Activated CD8-positive, alpha-beta memory T cell treated with anti-CD3 and anti-CD28 coated beads for 1 hour (primary cell): ENCODE measurements around the gene ANKMY1.
"Not testable (repeated sequence)": the region's sequence is repeated elsewhere in the genome, so short reads cannot be mapped to it uniquely, and the experiment has no call there.

Experiments used
- DNase-seq, 2 donors: peaks; one replicate each; pipeline ENCODE4 v3.0.0-alpha.2; 2020; ENCODE audit warnings: low read depth in 1 of 2; ENCODE audit errors: extremely low read depth in 1 of 2

ANKMY1 gene

GRCh38 chr2:240556553-240557100 is 1.2 kb downstream of the ANKMY1 start:
- peak in 1 of 2 donors; percentile 56 for DNase-seq

GRCh38 chr2:240555541-240556250 is 2.1 kb downstream of the ANKMY1 start:
- no peak for DNase-seq

GRCh38 chr2:240554767-240555493 is 2.9 kb downstream of the ANKMY1 start:
- DNase-seq = no peak

DNA sequence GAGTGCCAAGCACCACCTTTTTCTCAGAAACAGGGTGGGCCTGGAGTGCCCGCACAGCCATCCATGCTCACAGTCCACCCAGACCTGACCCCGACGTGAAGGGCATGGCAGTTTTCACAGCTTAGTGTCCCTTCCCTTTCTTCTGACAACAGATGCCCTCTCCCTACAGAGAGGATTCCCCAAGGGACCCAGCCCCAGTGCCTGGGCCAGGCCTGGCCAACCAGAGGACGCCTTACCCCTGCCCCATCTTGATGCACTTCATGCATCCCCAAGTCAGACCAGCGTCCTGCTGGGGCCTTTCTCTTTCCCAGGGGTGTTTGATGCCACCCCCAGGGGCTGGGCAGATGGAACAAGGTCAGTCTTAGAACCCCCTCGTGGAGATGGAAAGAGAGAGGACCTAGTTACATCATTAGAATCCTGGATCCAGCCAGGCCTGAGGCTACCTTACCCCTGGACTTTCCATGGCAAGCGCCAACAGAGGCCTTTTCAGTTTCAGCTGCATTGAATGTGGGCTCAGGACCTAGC is 3.8 kb downstream of the ANKMY1 start:
- no peak for DNase-seq

DNA sequence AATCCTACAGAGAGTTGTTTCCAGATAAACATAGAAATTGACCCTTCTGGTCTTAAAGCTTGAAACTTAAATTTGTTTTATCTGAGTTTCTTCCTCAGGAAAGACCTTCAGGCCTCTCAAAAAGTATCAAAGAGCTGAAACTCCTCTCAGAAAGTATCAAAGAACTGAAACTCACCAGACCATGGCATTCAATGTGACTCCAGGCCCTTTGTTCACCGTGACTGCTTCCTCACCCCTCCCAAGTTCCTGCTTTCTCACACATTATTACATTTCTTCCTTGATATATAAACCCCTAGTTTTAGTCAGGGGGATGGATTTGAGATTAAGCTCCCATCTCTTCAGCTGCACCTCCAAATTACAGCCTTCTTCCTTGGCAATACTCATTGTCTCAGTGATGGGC is 6.0 kb downstream of the ANKMY1 start:
- DNase-seq = no peak

DNA sequence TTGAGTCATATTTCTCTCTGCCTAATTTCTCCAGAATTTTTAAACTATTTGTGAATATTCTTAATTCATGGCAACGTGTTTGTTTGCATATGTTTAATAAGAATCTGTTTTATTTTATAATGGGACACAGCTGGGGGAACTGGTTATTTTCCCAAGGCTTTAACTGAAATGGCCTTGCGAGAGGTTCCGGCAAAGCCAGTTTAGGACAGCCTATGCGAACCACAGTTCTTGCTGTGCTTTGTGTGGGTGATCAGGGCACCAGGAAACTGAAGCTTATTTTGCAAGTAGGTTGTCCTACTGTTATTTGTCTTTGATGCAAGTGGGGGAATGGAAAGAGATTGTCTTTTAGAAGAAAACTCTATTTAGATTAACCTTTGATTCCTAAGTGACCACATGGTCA is 6.5 kb downstream of the ANKMY1 start:
- no peak for DNase-seq

DNA sequence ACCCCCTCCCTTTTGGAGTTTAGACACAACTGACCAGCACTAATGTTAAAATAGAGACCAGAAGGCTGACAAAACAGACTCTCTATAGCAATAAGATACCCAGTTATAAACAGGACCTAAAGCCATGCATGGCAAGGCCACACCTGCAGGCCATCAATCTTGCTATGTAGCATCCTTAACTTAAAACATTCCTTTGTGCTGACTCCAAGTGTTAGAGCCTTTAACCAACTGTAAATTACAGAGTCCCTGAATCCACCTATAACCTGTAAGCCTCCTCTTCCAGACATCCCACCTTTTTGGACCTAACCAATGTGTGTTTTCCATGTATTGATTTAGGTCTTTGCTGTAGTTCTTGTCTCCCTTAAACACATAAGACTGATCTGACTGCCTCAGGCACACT is 17.9 kb downstream of the ANKMY1 start:
- DNase-seq = no peak

DNA sequence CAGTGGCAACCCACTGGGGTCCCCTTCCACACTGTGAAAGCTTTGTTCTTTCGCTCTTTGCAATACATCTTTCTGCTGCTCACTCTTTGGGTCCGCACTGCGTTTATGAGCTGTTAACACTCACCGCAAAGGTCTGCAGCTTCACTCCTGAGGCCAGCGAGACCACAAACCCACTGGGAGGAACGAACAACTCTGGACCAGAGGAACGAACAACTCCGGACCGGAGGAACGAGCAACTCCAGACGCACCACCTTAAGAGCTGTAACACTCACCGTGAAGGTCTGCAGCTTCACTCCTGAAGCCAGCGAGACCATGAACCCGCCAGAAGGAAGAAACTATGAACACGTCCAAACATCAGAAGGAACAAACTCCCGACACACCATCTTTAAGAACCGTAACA is 18.7 kb downstream of the ANKMY1 start:
- DNase-seq = not testable (repeated sequence)

GRCh38 chr2:240538031-240538780 is 19.6 kb downstream of the ANKMY1 start:
- DNase-seq = no peak

GRCh38 chr2:240532031-240532775 is 25.6 kb downstream of the ANKMY1 start:
- DNase-seq = no peak

GRCh38 chr2:240531038-240531437 is 26.8 kb downstream of the ANKMY1 start:
- DNase-seq = no peak

- no peak for DNase-seq
These were observed 27.6 kb downstream of the ANKMY1 start for GRCh38 chr2:240530181-240530580.

DNA sequence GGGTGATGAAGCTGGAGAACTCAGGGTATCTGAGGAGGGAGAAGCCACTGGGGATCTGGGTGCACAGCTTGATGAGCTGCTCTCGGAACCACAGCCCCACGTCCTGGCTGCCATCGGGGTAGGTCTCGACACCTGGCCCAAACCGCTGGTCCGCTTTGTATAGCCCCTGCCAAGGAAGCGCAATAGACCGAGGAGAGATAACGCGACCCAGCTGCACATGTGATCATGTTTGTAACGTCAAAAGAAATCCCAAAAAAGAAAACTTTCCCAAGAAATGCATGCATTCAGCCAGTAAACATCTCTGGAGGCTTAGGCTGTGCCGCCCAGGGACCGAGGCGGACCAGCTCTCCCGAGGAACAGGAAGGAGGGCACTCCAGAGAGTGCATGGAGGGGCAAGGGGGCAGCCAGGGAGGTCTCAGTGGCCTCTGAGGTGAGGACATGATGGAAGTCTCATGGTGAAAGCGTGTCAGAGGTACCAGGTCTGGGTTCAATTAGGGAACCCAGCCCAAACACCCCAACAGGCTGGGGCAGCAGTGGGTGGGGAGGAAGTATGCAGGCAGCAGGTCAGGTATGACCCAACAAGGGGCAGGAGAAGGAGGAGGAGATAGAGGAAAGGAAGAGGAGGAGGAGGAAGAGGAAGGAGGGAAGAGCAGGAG is 28.3 kb downstream of the ANKMY1 start:
- no peak for DNase-seq

- DNase-seq = no peak
These were observed 29.3 kb downstream of the ANKMY1 start for GRCh38 chr2:240528406-240529040.

GRCh38 chr2:240527153-240527750 is 30.5 kb downstream of the ANKMY1 start:
- no peak for DNase-seq

DNA sequence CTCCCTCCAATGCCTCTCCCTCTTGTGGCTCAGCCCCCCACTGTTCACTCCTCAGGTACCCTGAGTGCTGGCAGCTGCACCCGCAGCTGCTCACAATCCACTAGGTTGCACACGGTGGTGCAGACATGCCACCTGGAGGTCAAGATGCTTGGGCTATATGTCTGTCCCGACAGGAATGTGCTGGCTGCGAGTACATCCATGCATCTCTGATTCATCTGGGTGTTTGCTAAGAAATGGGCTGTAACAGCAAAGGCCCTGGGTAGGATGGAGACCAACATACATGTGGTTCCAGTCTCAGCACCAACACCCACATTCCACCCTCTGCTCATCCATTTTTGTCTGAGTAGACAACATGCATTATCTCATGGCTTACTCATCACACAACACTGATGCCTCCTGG is 31.3 kb downstream of the ANKMY1 start:
- no peak for DNase-seq

DNA sequence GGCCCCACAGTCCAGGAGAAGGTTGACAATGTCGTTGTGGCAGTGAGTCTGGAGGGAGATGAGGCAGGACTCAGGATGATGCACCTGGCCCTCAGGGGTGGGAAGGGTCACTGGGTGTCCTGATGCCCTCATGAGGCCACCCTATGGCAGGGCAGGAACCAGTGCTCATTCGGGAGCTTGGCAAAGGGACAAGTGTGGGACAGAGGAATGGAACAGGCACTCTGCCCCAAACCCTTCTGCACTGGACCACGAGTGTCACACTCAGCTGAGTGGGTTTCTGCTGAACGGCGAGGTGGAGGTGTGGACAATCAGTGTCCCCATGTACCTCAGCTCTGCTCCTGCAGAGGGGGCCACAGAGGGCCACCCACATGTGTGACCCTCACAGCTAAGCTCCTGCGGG is 32.0 kb downstream of the ANKMY1 start:
- no peak for DNase-seq

DNA sequence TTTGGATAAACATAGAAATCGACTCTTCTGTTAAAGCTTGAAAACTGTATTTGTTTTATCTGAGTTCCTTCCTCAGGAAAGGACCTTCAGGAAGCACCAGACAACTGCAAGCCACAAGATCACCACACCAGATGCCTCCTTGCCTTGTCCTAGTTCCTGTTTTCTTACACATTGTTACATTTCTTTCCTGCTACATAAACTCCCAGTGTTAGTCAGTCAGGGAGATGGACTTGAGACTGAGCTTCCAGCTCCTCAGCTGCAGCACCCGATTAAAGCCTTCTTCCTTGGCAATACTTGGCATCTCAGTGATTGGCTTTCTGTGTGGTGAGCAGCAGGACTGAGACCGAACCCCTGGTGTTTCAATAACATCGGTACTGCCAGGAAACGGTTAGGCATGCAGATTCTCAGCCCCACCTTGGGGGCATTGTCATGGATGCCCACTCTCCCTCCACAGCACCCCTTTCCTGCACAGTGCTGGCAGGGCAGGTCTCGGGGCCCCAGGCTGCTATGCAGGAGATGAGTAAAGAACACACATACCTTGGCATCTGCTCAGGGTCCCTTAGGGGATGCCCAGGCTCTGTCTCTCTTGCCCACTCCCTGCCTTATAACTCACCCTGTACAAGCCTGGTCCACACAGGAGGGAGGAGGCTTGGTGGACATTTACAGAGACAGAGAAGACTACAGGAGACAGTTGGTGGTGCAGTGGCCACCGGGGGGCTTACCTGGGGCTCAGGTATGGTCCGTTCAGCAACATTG is 32.6 kb downstream of the ANKMY1 start:
- DNase-seq = no peak
